ENCODE measurements around the gene RBL2. TPM values are rescaled to one million over a fixed set of nuclear protein-coding genes. Genes with fewer than 3 reads are reported as not detected.

The RBL2 gene
- total and polyA plus RNA-seq, 2 donors (not counting 3 experiments of a cell fraction or from before 2014, with no cell fraction given), result 22.5 to 30.7 TPM

DNA sequence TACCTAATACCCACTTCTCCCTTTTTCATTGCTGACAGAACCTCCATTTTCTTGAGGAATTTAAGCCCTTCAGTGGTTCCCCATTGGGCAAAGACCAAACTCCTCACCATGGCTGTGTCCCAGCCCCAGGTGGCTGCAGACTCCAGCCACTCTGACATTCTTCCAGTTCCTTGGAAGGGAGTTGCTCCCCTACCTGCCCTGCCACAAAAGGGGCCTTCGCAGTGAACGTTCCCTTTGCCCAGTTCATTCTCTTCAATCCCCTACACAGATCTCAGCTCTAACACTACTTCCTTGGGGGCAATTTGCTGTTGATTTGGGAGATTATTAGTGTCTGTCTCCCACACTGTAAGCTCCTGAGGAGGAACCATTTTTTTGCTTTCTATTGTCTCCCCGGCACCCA is 72.0 kb downstream of the RBL2 start:
- TF ChIP-seq POLR2A (IDR thresholded peaks at IDR 0.05; ENCODE audit: low read depth, low read length) (no peak), POLR2AphosphoS5 (IDR thresholded peaks at IDR 0.05; ENCODE audit: insufficient read depth, low read depth, low read length) (no peak), GATA2 (IDR thresholded peaks at IDR 0.05; ENCODE audit: insufficient read depth, insufficient read length, low read depth, low read length) (no peak), EZH2 (IDR thresholded peaks at IDR 0.05; ENCODE audit: borderline replicate concordance, low read depth, low read length, severe bottlenecking) (no peak), FOS (IDR thresholded peaks at IDR 0.05; ENCODE audit: borderline replicate concordance, insufficient read depth, low read length) (no peak), JUN (IDR thresholded peaks at IDR 0.05; ENCODE audit: borderline replicate concordance, insufficient read depth, insufficient read length, low read depth) (no peak), MYC (IDR thresholded peaks at IDR 0.05; ENCODE audit: low read depth, low read length) (no peak)
- TF ChIP-seq, protein P1, sequence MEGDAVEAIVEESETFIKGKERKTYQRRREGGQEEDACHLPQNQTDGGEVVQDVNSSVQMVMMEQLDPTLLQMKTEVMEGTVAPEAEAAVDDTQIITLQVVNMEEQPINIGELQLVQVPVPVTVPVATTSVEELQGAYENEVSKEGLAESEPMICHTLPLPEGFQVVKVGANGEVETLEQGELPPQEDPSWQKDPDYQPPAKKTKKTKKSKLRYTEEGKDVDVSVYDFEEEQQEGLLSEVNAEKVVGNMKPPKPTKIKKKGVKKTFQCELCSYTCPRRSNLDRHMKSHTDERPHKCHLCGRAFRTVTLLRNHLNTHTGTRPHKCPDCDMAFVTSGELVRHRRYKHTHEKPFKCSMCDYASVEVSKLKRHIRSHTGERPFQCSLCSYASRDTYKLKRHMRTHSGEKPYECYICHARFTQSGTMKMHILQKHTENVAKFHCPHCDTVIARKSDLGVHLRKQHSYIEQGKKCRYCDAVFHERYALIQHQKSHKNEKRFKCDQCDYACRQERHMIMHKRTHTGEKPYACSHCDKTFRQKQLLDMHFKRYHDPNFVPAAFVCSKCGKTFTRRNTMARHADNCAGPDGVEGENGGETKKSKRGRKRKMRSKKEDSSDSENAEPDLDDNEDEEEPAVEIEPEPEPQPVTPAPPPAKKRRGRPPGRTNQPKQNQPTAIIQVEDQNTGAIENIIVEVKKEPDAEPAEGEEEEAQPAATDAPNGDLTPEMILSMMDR (IDR thresholded peaks at IDR 0.05; ENCODE audit: extremely low read depth in 1 of 2, insufficient read depth in 1 of 2, low read depth in 1 of 2, low read length in 2 of 2), result no peak
- TF ChIP-seq, protein P2, sequence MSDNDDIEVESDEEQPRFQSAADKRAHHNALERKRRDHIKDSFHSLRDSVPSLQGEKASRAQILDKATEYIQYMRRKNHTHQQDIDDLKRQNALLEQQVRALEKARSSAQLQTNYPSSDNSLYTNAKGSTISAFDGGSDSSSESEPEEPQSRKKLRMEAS (IDR thresholded peaks at IDR 0.05; ENCODE audit: insufficient read depth, insufficient read length), result no peak
- Histone ChIP-seq H3K9ac (replicated peaks; ENCODE audit: extremely low read depth, insufficient read depth, low read length) (no peak overlapping the region), H3K27me3 (ENCODE audit: control insufficient read depth in 2 of 2, insufficient read depth in 2 of 2, low read length in 2 of 2) (no peaks in the 10 kb centered on the region), H3K9me3 (replicated peaks; ENCODE audit: control insufficient read depth, insufficient read depth, low read length) (no peaks in the 10 kb centered on the region), H3K27ac (ENCODE audit: insufficient read depth, low read depth, low read length) (no peak overlapping the region), H3K9me1 (replicated peaks; ENCODE audit: control insufficient read depth, extremely low read depth, insufficient read depth, low read length) (no peaks in the 10 kb centered on the region), H3K4me1 (ENCODE audit: control insufficient read depth, extremely low read depth, insufficient read depth, low read length) (peaks cover 36% of the 10 kb centered on the region), H3K79me2 (ENCODE audit: control insufficient read depth, insufficient read depth, low read length) (peaks cover 3% of the 10 kb centered on the region), H3K36me3 (ENCODE audit: control insufficient read depth in 2 of 2, extremely low read depth in 1 of 2, insufficient read depth in 2 of 2, low read length in 2 of 2) (no peaks in the 10 kb centered on the region), H2AFZ (ENCODE audit: low read depth, low read length) (no peak overlapping the region), H4K20me1 (replicated peaks; ENCODE audit: control insufficient read depth, extremely low read depth, insufficient read depth, low read length) (no peaks in the 10 kb centered on the region), H3K4me3 (replicated peaks in 1 of 3; ENCODE audit: insufficient read depth in 1 of 3, low read depth in 1 of 3, low read length in 3 of 3) (no peak overlapping the region), H3K4me2 (ENCODE audit: insufficient read depth, low read length) (no peak overlapping the region)
- ChIA-PET CTCF (no interaction called here), POLR2A (no interaction called here)
- BruUV-seq (replicated peaks), result no TSS peak
- no peak for FAIRE-seq
- DNase-seq (ENCODE audit: low read depth, low spot score), result no peak
- dilution Hi-C loops (cut with MboI; ENCODE audit: extremely low pct_ligation_motif_present, low sequenced_read_pairs), result no loop called here
- intact Hi-C loops (cut with micrococcal nuclease), result loop anchor here (10.0 kb wide), 1 partner anchor 451 kb away; the partner anchor contains the start of genes CHD9 and CHD9NB

Data from endothelial cell of umbilical vein (primary cell).